GM21528 (cell line): ENCODE measurements around the gene DPEP2.
"Not testable (repeated sequence)": the region's sequence is repeated elsewhere in the genome, so short reads cannot be mapped to it uniquely, and the experiment has no call there.

Experiments used
- ATAC-seq: cut with Tn5 transposase; IDR thresholded peaks from one replicate; pipeline ENCODE4 v1.9.1; 2021; ENCODE audit warnings: mild to moderate bottlenecking, moderate library complexity; ENCODE audit not compliant: unreplicated experiment, low FRiP score

Gene DPEP2

GRCh38 chr16:67940446-67941089 lies 58.7 kb downstream of the DPEP2 start:
- ATAC-seq: no peak

- ATAC-seq: no peak
These were observed 59.5 kb downstream of the DPEP2 start for GRCh38 chr16:67939507-67940445.

- ATAC-seq: not testable (repeated sequence)
These were observed 61.6 kb downstream of the DPEP2 start for GRCh38 chr16:67937713-67938112.
